ENCODE results near the gene NEU2. TPM values are rescaled to one million over a fixed set of nuclear protein-coding genes. Genes with fewer than 3 reads are reported as not detected.

NEU2 gene
- total RNA-seq, 2 donors from 2014 or later = not detected

DNA sequence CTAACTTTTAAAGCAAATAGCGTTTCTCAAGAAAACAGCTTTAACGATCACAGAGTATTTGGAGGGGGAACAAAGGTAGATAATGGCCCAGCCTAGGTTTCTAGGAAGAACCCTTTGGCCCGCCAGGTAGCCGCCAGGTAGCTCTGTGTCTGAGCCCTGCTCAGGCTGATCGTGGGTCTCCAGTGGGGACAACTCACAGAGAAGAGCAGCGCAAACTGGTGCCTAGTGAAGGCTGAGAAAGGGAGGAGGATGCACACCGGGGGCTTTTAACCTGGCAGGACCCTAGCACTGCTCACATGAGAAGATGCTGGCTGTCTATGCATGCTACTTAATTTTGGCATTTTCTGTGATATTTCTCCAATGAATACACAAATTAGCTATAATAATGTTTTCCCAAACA lies 25.2 kb upstream of the NEU2 start:
- Histone ChIP-seq H3K4me3 (ENCODE audit: low read length) (no peak overlapping the region), H3K4me1 (ENCODE audit: control insufficient read depth, insufficient read depth, low read length) (no peaks in the 10 kb centered on the region), H3K27me3 (ENCODE audit: control insufficient read depth, insufficient read depth, low read length, poor library complexity, severe bottlenecking) (no peaks in the 10 kb centered on the region), H3K36me3 (ENCODE audit: control insufficient read depth, insufficient read depth, low read length) (no peaks in the 10 kb centered on the region), H3K9me3 (ENCODE audit: control insufficient read depth, low read length) (no peaks in the 10 kb centered on the region), H3K27ac (ENCODE audit: low read depth, low read length) (no peak overlapping the region), H3K9ac (ENCODE audit: extremely low read depth, low read length, poor library complexity, severe bottlenecking) (no peak overlapping the region)
- peak; percentile 17 for DNase-seq
- Mint-ChIP-seq H3K4me1 (no peaks in the 10 kb centered on the region), H3K27ac (no peak overlapping the region), H3K4me3 (no peak overlapping the region), H3K27me3 (ENCODE audit: insufficient read depth) (peaks cover 6% of the 10 kb centered on the region), H3K9me3 (no peaks in the 10 kb centered on the region), H3K36me3 (ENCODE audit: low read depth) (no peaks in the 10 kb centered on the region)
- 87 to 100% methylated on average over 2 to 7 of the region's 7 CpGs for WGBS, 2 experiments (ENCODE audit: insufficient coverage in 1 of 2, insufficient read length in 1 of 2)
- TF ChIP-seq, protein P1, sequence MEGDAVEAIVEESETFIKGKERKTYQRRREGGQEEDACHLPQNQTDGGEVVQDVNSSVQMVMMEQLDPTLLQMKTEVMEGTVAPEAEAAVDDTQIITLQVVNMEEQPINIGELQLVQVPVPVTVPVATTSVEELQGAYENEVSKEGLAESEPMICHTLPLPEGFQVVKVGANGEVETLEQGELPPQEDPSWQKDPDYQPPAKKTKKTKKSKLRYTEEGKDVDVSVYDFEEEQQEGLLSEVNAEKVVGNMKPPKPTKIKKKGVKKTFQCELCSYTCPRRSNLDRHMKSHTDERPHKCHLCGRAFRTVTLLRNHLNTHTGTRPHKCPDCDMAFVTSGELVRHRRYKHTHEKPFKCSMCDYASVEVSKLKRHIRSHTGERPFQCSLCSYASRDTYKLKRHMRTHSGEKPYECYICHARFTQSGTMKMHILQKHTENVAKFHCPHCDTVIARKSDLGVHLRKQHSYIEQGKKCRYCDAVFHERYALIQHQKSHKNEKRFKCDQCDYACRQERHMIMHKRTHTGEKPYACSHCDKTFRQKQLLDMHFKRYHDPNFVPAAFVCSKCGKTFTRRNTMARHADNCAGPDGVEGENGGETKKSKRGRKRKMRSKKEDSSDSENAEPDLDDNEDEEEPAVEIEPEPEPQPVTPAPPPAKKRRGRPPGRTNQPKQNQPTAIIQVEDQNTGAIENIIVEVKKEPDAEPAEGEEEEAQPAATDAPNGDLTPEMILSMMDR (conservative IDR thresholded peaks at IDR 0.05) = no peak

DNA sequence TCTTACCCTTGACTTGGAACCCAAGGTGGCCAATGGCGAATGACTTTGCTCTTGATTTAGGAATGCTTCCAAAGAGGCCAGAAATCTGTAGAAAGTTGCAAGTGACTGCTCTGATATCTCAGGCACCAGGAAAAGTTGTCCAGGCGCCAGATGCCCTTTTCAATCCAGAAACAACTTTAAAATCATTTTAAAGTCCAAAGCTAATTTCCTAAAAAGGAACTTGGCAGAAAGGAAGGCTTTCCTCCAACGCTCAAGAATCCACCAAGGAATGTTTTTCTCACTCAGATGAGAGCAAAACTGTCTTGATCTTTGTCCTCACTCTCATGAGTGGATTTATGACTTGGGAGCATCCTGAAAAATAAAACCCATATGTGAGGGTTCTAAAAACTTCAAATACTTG lies 24.7 kb upstream of the NEU2 start:
- Histone ChIP-seq H3K4me1 (ENCODE audit: control insufficient read depth, insufficient read depth, low read length) (no peaks in the 10 kb centered on the region), H3K4me3 (ENCODE audit: low read length) (no peak overlapping the region), H3K9me3 (ENCODE audit: control insufficient read depth, low read length) (no peaks in the 10 kb centered on the region), H3K36me3 (ENCODE audit: control insufficient read depth, insufficient read depth, low read length) (no peaks in the 10 kb centered on the region), H3K9ac (ENCODE audit: extremely low read depth, low read length, poor library complexity, severe bottlenecking) (no peak overlapping the region), H3K27ac (ENCODE audit: low read depth, low read length) (no peak overlapping the region), H3K27me3 (ENCODE audit: control insufficient read depth, insufficient read depth, low read length, poor library complexity, severe bottlenecking) (no peaks in the 10 kb centered on the region)
- no peaks in the 10 kb centered on the region for H3K36me3 Mint-ChIP-seq (ENCODE audit: low read depth)
- no peak overlapping the region for H3K4me3 Mint-ChIP-seq
- TF ChIP-seq, protein P1 (conservative IDR thresholded peaks at IDR 0.05) = no peak
- no peak for DNase-seq
- H3K27me3 Mint-ChIP-seq (ENCODE audit: insufficient read depth) = peaks cover 6% of the 10 kb centered on the region
- H3K9me3 Mint-ChIP-seq = no peaks in the 10 kb centered on the region
- H3K4me1 Mint-ChIP-seq = no peaks in the 10 kb centered on the region
- H3K27ac Mint-ChIP-seq = no peak overlapping the region
- WGBS, 2 experiments (ENCODE audit: insufficient coverage in 1 of 2, insufficient read length in 1 of 2) = 84 to 87% methylated on average over 2 to 3 of the region's 3 CpGs

GRCh38 chr2:233009661-233010060 lies 22.8 kb upstream of the NEU2 start:
- H3K4me1 Mint-ChIP-seq = no peaks in the 10 kb centered on the region
- H3K4me1 ChIP-seq (ENCODE audit: control insufficient read depth, insufficient read depth, low read length) = no peaks in the 10 kb centered on the region
- no peak overlapping the region for H3K27ac ChIP-seq (ENCODE audit: low read depth, low read length)
- no peaks in the 10 kb centered on the region for H3K9me3 ChIP-seq (ENCODE audit: control insufficient read depth, low read length)
- no peak overlapping the region for H3K4me3 ChIP-seq (ENCODE audit: low read length)
- TF ChIP-seq, protein P1 (conservative IDR thresholded peaks at IDR 0.05) = no peak
- 92% methylated on average over 2 to 3 of the region's 3 CpGs for WGBS, 2 experiments (ENCODE audit: insufficient coverage in 1 of 2, insufficient read length in 1 of 2)
- no peaks in the 10 kb centered on the region for H3K36me3 Mint-ChIP-seq (ENCODE audit: low read depth)
- no peaks in the 10 kb centered on the region for H3K9me3 Mint-ChIP-seq
- H3K36me3 ChIP-seq (ENCODE audit: control insufficient read depth, insufficient read depth, low read length) = no peaks in the 10 kb centered on the region
- no peaks in the 10 kb centered on the region for H3K27me3 ChIP-seq (ENCODE audit: control insufficient read depth, insufficient read depth, low read length, poor library complexity, severe bottlenecking)
- no peak overlapping the region for H3K4me3 Mint-ChIP-seq
- no peak overlapping the region for H3K9ac ChIP-seq (ENCODE audit: extremely low read depth, low read length, poor library complexity, severe bottlenecking)
- H3K27ac Mint-ChIP-seq = no peak overlapping the region
- peaks cover 4% of the 10 kb centered on the region for H3K27me3 Mint-ChIP-seq (ENCODE audit: insufficient read depth)
- peak; percentile 3 for DNase-seq
